Stimulated activated CD8-positive, alpha-beta memory T cell treated with anti-CD3 and anti-CD28 coated beads, Interleukin-15, amount 100 ng/mL, for 4 hours (primary cell): ENCODE results near the gene ZSWIM5.
"Not testable (repeated sequence)": the region's sequence is repeated elsewhere in the genome, so short reads cannot be mapped to it uniquely, and the experiment has no call there.

Source experiments
- DNase-seq, 2 donors: peaks; one replicate each; pipeline ENCODE4 v3.0.0-alpha.2; 2020; ENCODE audit warnings: low read depth in 2 of 2

ZSWIM5 gene

DNA sequence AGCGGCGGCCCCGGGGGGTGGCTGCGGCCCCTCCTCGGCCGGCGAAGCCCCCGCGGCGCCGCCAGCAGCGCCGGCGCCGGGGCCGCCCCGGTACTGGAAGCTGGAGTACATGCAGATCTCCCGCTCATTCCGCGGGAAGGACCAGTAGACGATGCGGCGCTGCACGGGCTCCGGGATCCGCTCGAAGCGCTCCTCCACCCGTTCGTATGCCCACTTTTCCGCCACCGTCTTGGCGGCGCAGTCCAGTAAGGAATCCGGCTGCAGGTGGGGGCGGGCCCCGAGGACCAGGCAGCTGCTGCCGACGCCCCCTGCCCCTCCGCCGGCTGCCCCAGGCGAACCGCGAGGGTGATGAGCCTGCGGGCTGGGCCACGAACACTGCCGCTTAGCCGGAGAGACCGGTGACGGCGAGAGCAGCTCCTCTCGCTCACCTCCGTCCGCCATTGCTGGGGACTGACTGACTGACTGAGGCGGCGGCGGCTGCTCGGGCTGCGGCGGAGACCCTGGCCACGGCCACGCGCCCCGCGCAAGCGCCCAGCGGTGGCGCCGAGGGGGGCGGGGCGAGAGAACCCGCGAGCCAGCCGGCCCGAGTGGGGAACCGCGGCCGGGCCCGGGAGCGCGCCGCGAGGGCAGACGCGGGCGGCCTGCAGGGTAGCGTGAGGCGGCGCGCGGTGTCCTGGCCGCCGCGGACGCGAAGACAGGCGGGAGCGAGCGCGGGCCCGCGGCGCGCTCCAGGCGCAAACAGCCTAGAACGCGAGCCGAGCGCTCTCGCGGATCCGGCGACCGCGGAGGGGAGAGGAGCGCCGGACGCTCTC is at the start of gene ZSWIM5:
Gene ZSWIM5 (minus strand): TSS at position 696 of the 812 bp plus-strand sequence. CDS start 255 bp downstream, at position 441.
- DNase-seq: peak; percentile 27 to 43

DNA sequence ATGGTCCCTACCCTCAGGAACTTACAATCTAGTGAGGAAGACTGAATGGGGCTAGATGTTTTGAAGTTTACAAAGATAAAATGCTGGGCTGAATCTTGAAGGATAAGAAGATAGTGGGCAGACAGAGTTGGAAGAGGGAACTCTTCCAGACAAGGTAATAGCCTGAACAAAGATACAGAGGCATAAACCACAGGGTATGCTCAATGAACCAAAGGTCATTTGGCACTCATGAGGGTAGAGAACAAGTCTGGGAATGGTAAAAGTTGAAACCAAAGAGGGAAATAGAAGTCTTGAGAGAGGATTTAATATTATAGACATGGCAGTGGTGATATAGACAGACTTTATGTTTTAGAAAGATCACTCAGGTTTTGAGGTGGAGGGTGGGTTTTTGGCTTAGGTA is 48.1 kb upstream of the ZSWIM5 start:
- no peak for DNase-seq

DNA sequence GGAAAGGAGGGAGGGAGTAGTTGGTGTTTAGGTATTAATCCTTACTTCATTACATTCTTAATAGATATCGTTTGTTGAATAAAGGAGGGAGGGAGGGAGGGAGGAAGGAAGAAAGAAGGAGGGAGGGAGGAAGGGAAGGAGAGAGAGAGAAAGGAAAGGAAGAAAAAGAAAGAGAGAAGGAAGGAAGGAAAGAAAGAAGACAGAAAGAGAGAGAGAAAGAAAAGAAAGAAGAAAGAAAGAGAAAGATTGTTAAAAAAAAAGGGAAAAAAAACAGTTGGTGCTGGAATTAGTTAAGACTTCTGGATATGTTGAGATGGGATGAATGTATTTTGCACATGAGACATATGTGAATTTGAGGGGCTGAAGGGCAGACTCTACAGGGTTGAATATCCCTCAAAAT is 44.1 kb upstream of the ZSWIM5 start:
- no peak for DNase-seq

DNA sequence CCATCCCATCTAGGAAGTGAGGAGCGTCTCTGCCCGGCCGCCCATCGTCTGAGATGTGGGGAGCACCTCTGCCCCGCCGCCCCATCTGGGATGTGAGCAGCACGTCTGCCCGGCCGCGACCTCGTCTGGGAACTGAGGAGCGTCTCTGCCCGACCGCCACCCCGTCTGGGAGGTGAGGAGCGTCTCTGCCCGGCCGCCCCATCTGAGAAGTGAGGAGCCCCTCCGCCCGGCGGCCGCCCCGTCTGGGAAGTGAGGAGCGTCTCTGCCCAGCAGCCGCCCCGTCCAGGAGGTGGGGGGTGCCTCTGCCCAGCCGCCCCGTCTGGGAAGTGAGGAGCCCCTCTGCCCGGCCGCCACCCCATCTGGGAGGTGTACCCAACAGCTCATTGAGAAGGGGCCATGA is 41.6 kb upstream of the ZSWIM5 start:
- DNase-seq: not testable (repeated sequence)

DNA sequence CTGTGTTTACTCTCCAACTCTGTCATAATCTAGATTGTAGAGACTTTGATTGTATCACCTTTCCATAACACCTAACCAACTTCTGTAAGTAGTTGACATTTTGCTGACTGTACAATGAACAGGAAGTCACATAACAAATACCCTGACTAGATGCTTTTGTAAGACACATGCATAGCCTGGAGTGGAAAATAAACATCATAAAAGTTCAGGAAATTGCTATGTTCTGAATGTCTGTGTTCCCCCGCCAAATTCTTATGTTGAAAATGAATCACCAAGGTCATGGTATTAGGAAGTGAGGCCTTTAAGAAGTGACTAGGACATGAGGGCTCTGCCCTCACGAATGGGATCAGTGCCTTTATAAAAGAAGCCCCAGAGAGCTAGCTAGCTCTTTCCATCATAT is 40.4 kb upstream of the ZSWIM5 start:
- no peak for DNase-seq

DNA sequence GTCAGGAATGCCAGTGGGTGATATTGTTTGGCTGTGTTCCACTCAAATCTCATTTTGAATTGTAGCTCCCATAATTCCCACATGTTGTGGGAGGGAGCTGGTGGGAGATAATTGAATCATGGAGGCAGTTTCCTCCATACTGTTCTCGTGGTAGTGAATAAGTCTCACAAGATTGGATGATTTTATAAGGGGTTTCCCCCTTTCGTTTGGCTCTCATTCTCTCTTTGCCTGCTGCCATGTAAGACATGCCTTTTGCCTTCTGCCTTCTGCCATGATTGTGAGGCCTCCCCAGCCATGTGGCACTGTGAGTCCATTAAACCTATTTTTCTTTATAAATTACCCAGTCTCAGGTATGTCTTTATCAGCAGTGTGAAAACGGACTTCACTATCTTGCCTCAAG is 40.0 kb upstream of the ZSWIM5 start:
- DNase-seq: not testable (repeated sequence)

DNA sequence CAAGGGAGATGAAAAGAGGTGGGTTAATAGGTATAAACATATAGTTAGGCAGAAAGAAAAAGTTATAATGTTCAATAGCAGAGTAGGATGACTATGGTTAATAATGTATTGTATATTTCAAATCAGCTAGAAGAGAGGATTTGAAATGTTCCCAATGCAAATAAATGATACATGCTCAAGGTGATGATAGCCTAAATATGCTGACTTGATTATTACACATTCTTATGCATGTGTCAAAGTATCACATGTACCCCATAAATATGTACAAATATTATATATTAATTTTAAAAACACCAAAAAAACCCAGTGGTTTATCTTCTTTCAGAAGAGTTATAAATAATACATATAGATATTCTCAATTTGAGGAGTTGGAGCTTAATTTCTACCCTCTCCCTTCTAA is 38.3 kb upstream of the ZSWIM5 start:
- DNase-seq: no peak

DNA sequence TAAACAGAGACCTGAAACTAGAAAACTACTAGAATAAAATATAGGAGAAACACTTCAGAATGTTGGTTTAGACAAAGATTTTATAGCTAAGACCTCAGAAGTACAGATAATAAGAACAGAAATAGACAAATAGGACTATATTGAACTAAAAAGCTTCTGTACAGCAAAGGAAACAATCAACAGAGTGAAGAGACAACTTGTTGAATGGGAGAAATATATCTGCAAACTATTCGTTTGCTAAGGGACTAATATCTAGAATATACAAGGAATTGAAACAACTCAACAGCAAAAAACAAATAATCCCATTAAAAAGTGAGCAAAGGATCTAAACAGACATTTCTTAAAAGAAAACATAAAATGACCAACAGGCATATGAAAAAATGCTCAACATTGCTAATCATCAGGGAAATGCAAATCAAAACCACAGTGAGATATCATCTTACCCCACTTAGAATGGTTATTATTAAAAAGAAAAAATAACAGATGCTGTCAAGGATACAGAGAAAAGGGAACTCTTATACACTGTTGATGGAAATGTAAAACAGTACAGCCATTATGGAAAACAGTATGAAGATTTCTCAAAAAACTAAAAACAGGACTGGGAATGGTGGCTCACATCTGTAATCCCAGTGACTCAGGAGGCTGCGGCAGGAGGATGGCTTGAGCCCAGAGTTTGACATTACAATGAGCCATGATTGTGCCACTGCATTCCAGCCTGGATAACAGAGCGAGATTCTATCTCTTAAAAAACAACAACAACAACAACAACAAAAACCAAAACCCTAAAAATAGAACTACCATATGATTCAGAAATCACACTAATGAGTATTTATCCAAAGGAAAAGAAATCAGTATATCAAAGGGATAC is 37.3 kb upstream of the ZSWIM5 start:
- no peak for DNase-seq

DNA sequence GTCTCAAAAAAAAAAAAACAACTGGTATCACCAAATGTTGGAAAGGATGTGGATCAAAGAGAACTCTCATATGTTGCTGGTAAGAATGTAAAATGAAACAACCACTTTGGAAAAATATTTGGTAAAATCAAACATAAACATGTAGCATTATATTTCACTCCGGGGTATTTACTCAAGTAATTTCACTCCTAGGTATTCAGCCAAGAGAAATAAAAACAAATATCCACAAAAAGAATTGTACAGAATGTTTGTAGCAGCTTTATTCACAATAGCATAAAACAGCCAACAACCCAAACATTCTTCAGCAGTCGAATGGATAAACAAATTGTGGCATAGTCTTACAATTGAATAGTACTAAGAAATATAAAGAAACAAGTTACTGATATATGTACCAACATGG is 32.4 kb upstream of the ZSWIM5 start:
- no peak for DNase-seq

DNA sequence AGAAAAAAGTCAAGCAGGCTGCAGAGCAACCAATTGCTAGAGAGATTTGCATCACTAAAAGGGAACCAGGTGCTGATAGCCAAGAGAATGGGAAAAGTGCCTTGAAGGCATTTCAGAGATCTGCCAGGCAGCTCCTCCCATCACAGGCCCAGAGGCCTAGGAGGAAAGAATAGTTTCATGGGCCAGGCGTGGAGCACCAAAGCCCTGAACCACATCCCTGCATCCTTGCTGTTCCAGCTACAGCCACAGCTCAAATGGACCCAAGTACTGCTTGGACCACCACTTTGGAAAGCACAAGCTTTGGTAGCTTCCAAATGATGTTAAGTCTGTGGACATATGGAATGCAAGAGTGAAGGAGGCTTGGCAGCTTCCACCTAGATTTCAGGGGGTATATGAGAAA is 29.7 kb upstream of the ZSWIM5 start:
- DNase-seq: no peak

DNA sequence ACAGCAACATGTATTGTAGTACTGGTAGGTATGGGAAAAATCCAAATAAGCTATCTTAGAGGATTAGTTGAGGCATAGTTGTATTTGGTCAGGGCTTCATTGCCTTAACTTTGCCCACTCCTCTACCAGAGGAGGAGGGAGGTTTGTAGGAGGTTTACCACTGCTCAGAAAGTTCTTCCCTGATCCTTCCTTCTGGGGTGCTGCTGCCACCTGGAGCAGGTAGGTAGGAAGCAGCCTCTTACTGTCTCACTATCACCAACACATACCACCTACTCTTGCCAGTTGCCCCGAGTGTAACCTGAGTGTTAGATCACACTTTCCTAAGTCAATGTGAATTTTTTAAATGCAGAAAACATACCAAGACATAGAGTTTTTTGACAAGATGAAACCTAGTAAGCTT is 24.1 kb upstream of the ZSWIM5 start:
- DNase-seq: no peak

DNA sequence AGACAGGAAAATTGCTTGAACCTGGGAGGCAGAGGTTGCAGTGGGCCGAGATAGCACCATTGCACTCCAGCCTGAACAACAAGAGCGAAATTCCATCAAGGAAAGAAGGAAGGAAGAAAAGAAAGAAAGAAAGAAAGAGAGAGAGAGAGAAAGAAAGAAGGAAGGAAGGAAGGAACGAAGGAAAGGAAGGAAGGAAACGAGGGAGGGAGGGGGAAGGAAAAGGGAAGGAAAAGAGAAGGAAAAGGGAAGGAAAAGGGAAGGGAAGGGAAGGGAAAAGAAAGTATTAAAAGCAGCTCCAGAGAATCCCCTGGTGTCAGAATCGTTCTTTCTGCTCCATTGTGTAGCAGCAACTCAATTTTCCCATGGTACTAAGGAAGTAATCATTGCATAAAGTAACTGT is 19.2 kb upstream of the ZSWIM5 start:
- DNase-seq: no peak

DNA sequence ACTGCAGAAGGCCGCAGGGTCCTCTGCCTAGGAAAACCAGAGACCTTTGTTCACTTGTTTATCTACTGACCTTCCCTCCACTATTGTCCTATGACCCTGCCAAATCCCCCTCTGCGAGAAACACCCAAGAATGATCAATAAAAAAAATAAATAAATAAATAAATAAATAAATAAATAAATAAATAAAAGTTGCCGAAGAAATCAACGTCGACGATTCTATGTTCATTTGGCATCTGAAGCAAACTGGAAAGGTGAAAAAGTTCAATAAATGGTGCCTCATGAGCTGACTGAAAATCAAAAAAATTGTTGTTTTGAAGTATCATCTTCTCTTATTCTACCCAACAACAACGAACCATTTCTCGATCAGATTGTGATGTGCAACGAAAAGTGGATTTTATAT is 17.3 kb upstream of the ZSWIM5 start:
- DNase-seq: not testable (repeated sequence)

DNA sequence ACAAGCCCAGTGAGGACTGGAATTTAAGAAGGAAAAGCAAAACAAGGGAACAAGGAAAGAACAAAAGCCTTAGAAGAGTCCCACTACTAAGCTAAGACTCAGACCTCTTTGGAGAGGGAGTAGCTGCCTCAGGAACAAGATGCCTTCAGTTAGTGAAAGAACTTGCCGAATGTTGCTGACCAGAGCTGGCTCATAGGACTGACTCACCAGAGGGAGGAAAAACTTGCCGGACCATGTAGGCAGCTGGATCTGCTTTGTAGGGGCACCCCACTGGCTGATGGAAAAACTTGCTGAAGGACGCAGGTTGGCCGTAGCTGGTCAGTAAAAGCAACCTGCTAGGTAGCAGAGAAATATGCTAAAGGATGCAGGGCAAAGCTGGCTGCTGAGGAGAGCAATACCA is 15.3 kb upstream of the ZSWIM5 start:
- DNase-seq: no peak

DNA sequence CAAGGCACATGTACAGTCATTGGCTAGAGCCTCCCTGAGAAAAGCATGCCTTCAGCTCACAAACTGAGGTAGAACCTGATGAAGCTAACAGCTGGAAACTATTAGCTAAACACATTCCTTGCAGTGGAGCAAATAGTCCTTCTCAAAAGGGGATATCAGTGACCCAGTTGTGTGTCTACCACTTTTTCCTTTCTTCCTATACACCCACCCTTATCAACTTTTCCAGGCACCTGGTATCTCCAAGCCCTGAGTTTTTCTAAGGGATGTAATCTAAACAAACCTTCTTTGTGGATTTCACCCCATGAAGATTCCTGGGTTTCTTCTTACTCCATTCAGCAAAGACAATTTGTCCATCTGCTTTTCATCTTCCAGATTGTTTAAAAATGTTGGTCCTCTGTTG is 10.5 kb upstream of the ZSWIM5 start:
- no peak for DNase-seq

DNA sequence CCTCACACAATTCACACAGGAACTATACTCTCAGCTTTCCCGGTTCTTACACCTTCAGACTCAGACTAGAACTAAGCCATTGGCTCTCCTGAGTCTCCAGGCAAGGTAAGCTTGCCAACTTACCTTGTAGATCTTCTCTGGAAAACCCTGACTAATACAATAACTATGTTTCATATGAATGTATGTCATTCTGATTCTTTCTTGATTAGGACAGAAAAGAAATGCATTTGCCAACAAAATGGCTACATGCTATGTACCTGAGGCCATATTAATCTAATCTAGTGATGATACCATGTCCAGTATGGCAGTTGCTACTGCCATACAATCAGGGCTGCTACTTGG is 9.8 kb upstream of the ZSWIM5 start:
- DNase-seq: no peak

DNA sequence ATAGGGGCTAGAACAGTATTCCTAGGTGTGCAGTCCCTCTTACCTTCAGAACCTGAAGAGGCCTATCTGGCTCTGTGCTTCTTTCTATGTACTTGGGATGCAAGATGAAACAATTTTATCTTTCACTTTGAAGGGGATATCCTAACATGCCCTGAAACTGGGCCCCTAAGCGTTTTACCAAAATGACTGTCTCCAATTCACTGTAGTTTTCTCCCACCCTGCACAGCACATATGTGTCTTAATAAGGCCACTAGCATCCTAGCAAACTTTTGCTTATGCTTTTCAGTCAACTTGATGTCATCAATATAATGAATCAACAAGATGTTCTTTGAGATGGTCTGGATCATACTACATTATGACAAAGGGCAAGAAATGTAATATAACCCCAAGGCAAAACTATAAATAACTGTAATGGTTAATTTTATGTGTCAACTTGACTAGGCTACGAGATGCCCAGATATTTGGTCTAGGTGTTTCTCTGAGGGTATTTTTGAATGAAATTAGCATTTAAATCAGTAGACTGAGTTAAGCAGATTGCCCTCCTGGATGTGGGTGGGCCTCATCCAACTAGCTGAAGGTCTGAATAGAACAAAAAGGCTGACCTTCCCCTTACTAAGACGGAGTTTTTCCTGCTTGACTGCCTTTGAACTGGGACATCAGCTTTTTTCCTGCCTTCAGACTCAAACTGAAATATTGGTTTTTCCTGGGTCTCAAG is 9.2 kb upstream of the ZSWIM5 start:
- DNase-seq: no peak

DNA sequence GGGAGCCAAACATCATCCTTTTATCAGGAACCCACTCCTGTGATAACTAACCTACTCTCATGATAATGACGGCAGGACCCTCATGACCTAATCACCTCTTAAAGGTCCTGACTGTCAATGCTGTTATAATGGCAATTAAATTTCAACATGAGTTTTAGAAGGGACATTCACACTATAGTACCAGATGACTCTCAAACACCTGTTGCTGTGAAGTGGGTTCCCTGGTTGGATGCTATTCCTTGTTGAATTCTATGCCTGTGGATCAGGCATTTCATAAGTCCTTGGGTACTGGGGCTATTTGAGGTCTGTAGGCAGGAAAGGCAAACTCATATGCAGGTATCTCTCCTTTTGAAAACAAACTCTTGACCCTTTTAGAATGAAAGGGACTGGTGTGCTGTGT is 7.5 kb upstream of the ZSWIM5 start:
- no peak for DNase-seq

DNA sequence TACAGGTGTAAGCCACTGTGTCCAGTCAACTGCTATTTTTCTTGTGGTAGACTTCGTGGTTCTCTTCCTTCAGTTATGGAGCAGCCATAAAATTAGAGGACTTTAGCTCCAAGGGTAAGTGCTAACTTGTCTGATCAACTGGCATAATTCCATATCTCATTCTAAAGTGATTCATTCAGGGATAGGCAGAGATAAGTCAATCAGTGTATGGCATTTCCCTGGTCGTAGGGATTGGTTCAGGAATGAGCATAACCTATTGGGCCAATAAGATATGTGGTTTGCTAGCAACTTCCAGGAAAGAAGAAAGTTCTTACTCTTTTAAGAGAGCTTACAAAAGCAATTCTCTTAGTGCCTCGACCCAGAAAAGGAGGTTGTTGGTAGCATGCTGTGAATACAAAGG is 4.7 kb upstream of the ZSWIM5 start:
- no peak for DNase-seq

DNA sequence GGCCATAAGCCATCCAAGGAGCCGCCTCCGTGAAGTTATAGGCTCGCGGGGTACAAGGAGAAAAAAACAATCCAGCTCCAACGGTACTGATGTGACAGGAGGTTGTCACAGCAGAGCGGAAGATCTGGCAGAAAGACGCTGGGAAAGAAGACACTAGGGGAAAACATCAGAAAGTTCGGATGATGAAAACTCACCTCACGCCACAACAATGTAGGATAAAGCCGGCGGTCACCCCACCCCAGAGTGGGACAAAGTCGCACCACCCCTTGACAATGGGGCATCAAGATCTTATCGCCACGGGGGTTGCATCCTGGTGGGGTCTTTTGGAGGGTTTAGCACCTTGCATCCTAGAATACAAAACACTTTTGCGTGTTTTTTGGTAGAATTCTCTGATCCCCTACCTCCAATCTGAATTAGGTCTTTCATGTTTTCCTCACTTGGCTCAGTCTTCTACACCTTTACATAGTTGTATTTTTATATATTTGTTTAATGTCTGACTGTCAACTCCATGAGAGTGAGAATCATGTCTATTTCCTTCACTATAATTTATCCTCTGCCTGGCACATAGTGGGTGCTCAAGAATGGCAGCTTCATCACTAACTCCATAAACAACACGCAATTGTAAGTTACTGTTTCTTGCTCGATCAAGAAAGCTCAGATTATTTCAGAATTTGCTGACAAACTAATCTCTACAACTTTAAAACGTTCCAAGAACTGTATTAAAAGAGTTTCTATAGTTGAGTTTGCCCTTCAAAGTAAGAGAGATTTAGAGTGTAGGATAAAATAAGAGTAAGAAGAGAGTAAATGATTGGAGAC is 611 bp upstream of the ZSWIM5 start:
- no peak for DNase-seq

DNA sequence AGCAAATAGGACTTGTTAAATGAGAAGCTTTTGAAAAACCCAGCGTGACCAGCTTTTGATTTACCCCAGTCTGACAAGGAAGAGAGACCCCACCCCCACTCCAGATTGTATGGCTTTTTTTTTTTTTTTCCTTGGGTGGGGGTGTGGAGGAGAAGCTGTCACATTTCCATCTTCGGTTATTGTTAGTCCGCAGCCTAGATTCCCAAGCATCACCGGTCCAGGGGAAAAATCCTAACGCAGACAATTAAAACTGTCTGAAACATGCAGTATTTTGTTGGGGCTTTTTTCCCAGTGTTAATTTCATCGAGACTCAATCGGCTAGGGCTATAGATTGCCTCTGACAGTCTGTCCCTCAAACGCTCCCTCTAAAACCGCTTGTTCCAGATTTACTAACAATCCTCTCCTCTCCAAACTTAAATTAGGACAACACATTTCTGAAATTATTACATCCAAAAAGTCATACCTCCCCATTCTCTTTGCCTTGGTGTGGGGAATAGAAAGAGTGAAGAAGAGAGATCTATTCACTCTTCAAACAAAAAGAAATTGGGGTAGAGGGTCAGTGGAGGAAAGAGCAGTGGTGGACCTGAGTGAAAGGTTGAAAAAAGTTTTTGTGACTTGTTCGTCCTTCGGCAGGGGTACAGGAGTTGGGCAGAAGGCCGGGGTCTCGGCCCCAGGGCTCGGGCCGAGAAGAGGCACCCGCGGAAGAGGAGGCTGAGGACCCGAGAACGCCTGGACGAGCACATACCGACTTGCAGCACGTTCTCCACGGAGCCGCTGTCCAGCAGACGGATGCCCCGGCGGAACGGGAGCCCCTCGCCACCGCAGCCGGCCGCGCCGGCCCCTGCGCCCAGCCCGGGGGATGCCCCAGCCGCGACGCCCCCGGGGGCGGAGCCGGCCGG is 1.1 kb downstream of the ZSWIM5 start:
- DNase-seq: no peak
